Activated CD8-positive, alpha-beta T cell treated with anti-CD3 and anti-CD28 coated beads for 36 hours (primary cell): ENCODE results near the gene SNRNP25. TPM values are rescaled to one million over a fixed set of nuclear protein-coding genes. Genes with fewer than 3 reads are reported as not detected.

Experiments
- ATAC-seq: fragments of 200-7000 bp; cut with Tn5 transposase; one replicate; pipeline ENCODE4 v1.10.0; 2021; ENCODE audit warnings: mild to moderate bottlenecking, moderate library complexity
- CTCF ChIA-PET: fragments of 350-600 bp; sonication (Branson Sonifier 250); formaldehyde crosslinking; loops from one replicate; lab custom pipeline; 2021; ENCODE audit warnings: antibody characterized with exemption; lab: Charles Lee
- POLR2A ChIA-PET: fragments of 350-600 bp; sonication (Branson Sonifier 250); formaldehyde crosslinking; loops from one replicate; lab custom pipeline; 2021; ENCODE audit warnings: antibody characterized with exemption; lab: Charles Lee
- DNase-seq: peaks from one replicate; pipeline ENCODE4 v3.0.0-alpha.2; 2020
- H3K27ac Mint-ChIP-seq: one replicate; pipeline ENCODE4 v1.8.0; 2021; ENCODE audit warnings: mild to moderate bottlenecking, mixed read lengths
- H3K27me3 Mint-ChIP-seq: one replicate; pipeline ENCODE4 v1.8.0; 2021; ENCODE audit warnings: mixed read lengths
- H3K36me3 Mint-ChIP-seq: one replicate; pipeline ENCODE4 v1.8.0; 2021; ENCODE audit warnings: low read depth, mixed read lengths
- H3K4me1 Mint-ChIP-seq: one replicate; pipeline ENCODE4 v1.8.0; 2021; ENCODE audit warnings: low read depth, mixed read lengths
- H3K4me3 Mint-ChIP-seq: one replicate; pipeline ENCODE4 v1.8.0; 2021; ENCODE audit warnings: mild to moderate bottlenecking, moderate library complexity, mixed read lengths
- H3K9me3 Mint-ChIP-seq: one replicate; pipeline ENCODE4 v1.8.0; 2021; ENCODE audit warnings: mixed read lengths
- CTCF ChIP-seq: fragments of 200-600 bp; IDR thresholded peaks from one replicate; pipeline ENCODE4 v1.8.0; 2022; ENCODE audit warnings: antibody characterized with exemption, mild to moderate bottlenecking
- intact Hi-C: fragments of 100-400 bp; cut with micrococcal nuclease; formaldehyde crosslinking; loops from one replicate; pipeline ENCODE4 v1.10.0; 2022
- total RNA-seq, 2 experiments: library from RNA; stranded (reverse); gene quantifications; one replicate each; pipeline ENCODE4 v1.2.3, GENCODE V29; 2021

The SNRNP25 gene
- total RNA-seq, 2 experiments from 2014 or later: 39.4 to 39.7 TPM

GRCh38 chr16:79151-80054 is 25.8 kb downstream of the SNRNP25 start:
- DNase-seq (no peak), ATAC-seq (no peak)
- Mint-ChIP-seq H3K4me1 (peaks cover 45% of the 10 kb centered on the region), H3K36me3 (peaks cover 14% of the 10 kb centered on the region), H3K4me3 (peak overlapping the region; percentile 88), H3K27me3 (peaks cover 5% of the 10 kb centered on the region), H3K9me3 (no peaks in the 10 kb centered on the region), H3K27ac (peak overlapping the region; percentile 87)
- POLR2A ChIA-PET: interaction anchor here (1.0 to 1.1 kb wide), 2 partner anchors 9 to 447 kb away, joined by 3 read pairs; no protein-coding TSS in a partner anchor
- intact Hi-C loops: no loop called here
- CTCF ChIA-PET: interaction anchor here (0.6 to 20.7 kb wide), 4 partner anchors 10 to 26 kb away, joined by 3 to 458 read pairs (median 26); partner anchors contain the start of genes POLR3K and SNRNP25
- TF ChIP-seq CTCF: no peak

GRCh38 chr16:83060-83603 is 29.5 kb downstream of the SNRNP25 start:
- POLR2A ChIA-PET: interaction anchor here (0.9 to 3.2 kb wide), 5 partner anchors 8 to 30 kb away, joined by 3 to 7 read pairs (median 3); partner anchors contain the start of gene POLR3K
- H3K36me3 Mint-ChIP-seq: peaks cover 31% of the 10 kb centered on the region

GRCh38 chr16:83781-84615 is 30.4 kb downstream of the SNRNP25 start:
- ATAC-seq (peak; percentile 17), DNase-seq (peak; percentile 70)
- H3K36me3 Mint-ChIP-seq: peaks cover 33% of the 10 kb centered on the region
- ChIA-PET CTCF (interaction anchor here (1.5 to 7.1 kb wide), 5 partner anchors 8 to 23 kb away, joined by 3 to 55 read pairs (median 5); partner anchors contain the start of gene RHBDF1), POLR2A (interaction anchor here (0.8 to 3.2 kb wide), 8 partner anchors 10 to 1337 kb away, joined by 3 to 7 read pairs (median 4); partner anchors contain the start of gene POLR3K)
- H3K4me1 Mint-ChIP-seq: peaks cover 43% of the 10 kb centered on the region
- TF ChIP-seq CTCF: no peak
- intact Hi-C loops: no loop called here
- no peaks in the 10 kb centered on the region for H3K27me3 Mint-ChIP-seq
- H3K27ac Mint-ChIP-seq: peak overlapping the region; percentile 92
- H3K9me3 Mint-ChIP-seq: no peaks in the 10 kb centered on the region
- H3K4me3 Mint-ChIP-seq: peak overlapping the region; percentile 31

More at GRCh38 chr16:83060-83603, 29.5 kb downstream of the SNRNP25 start:
- CTCF ChIA-PET: interaction anchor here (1.5 to 7.1 kb wide), 4 partner anchors 10 to 24 kb away, joined by 3 to 55 read pairs (median 24); partner anchors contain the start of gene RHBDF1
- Mint-ChIP-seq H3K4me3 (no peak overlapping the region), H3K9me3 (no peaks in the 10 kb centered on the region), H3K27ac (peak overlapping the region; percentile 46), H3K4me1 (peaks cover 46% of the 10 kb centered on the region), H3K27me3 (no peaks in the 10 kb centered on the region)
- intact Hi-C loops: no loop called here
- ATAC-seq: no peak
- no peak for TF ChIP-seq CTCF
- no peak for DNase-seq

GRCh38 chr16:84718-85406 is 31.2 kb downstream of the SNRNP25 start:
- CTCF ChIA-PET: interaction anchor here (0.9 to 7.1 kb wide), 7 partner anchors 9 to 32 kb away, joined by 3 to 55 read pairs (median 4); partner anchors contain the start of gene RHBDF1
- H3K27ac Mint-ChIP-seq: peak overlapping the region; percentile 92
- peaks cover 36% of the 10 kb centered on the region for H3K4me1 Mint-ChIP-seq
- intact Hi-C loops: no loop called here
- ATAC-seq (peak; percentile 91), DNase-seq (peak; percentile 92)
- TF ChIP-seq CTCF: no peak
- peaks cover 29% of the 10 kb centered on the region for H3K36me3 Mint-ChIP-seq
- H3K27me3 Mint-ChIP-seq: no peaks in the 10 kb centered on the region
- POLR2A ChIA-PET: interaction anchor here (0.7 to 3.2 kb wide), 10 partner anchors 8 to 1337 kb away, joined by 3 to 7 read pairs (median 4); no protein-coding TSS in a partner anchor
- no peaks in the 10 kb centered on the region for H3K9me3 Mint-ChIP-seq
- peak overlapping the region; percentile 14 for H3K4me3 Mint-ChIP-seq
